HEK293T (cell line): ENCODE data around the gene TBC1D3B.
"Not testable (repeated sequence)": the region's sequence is repeated elsewhere in the genome, so short reads cannot be mapped to it uniquely, and the experiment has no call there.

Source experiments
- CTCF ChIA-PET: fragments of 350-600 bp; formaldehyde crosslinking; extraction: SDS; loops from one replicate; lab custom pipeline; 2021; ENCODE audit warnings: antibody characterized with exemption, inconsistent platforms; lab: Yijun Ruan, JAX
- POLR2A ChIA-PET: fragments of 350-600 bp; formaldehyde crosslinking; extraction: SDS; loops from one replicate; lab custom pipeline; 2020; ENCODE audit warnings: antibody characterized with exemption, inconsistent platforms; lab: Yijun Ruan, JAX
- DNase-seq: peaks from one replicate; pipeline ENCODE4 v3.0.0; 2012; ENCODE audit warnings: mixed read lengths; ENCODE audit errors: extremely low spot score
- ARNT ChIP-seq: fragments of 450-650 bp; IDR thresholded peaks from 2 replicates; pipeline ENCODE4 v1.6.1; 2017; ENCODE audit warnings: mild to moderate bottlenecking
- CTBP1 ChIP-seq: fragments of 450-650 bp; IDR thresholded peaks from 2 replicates; pipeline ENCODE4 v1.6.1; 2016; ENCODE audit warnings: borderline replicate concordance
- FOXA1 ChIP-seq: fragments of 450-650 bp; IDR thresholded peaks from 2 replicates; pipeline ENCODE4 v1.6.1; 2016; ENCODE audit warnings: mild to moderate bottlenecking
- FOXK2 ChIP-seq: fragments of 450-650 bp; IDR thresholded peaks from 2 replicates; pipeline ENCODE4 v1.6.1; 2016; ENCODE audit warnings: mild to moderate bottlenecking
- FOXM1 ChIP-seq: fragments of 450-650 bp; IDR thresholded peaks from 2 replicates; pipeline ENCODE4 v1.6.1; 2017; ENCODE audit warnings: mild to moderate bottlenecking, borderline replicate concordance
- HDGF ChIP-seq: fragments of 450-650 bp; IDR thresholded peaks from 2 replicates; pipeline ENCODE4 v1.6.1; 2017; ENCODE audit warnings: antibody characterized with exemption, borderline replicate concordance
- L3MBTL2 ChIP-seq: fragments of 450-650 bp; conservative IDR thresholded peaks from 2 replicates; pipeline ENCODE4 v1.6.1; 2016; ENCODE audit warnings: mild to moderate bottlenecking
- NFRKB ChIP-seq: fragments of 450-650 bp; IDR thresholded peaks from 2 replicates; pipeline ENCODE4 v1.6.1; 2016; ENCODE audit warnings: mild to moderate bottlenecking, moderate library complexity
- PKNOX1 ChIP-seq: fragments of 450-650 bp; IDR thresholded peaks from 2 replicates; pipeline ENCODE4 v1.6.1; 2016
- SP1 ChIP-seq: fragments of 450-650 bp; IDR thresholded peaks from 2 replicates; pipeline ENCODE4 v1.6.1; 2017
- SUZ12 ChIP-seq: fragments of 450-650 bp; IDR thresholded peaks from 2 replicates; pipeline ENCODE4 v1.6.1; 2016; ENCODE audit warnings: mild to moderate bottlenecking
- ZNF384 ChIP-seq: fragments of 450-650 bp; IDR thresholded peaks from 2 replicates; pipeline ENCODE4 v1.6.1; 2016

TBC1D3B gene

DNA sequence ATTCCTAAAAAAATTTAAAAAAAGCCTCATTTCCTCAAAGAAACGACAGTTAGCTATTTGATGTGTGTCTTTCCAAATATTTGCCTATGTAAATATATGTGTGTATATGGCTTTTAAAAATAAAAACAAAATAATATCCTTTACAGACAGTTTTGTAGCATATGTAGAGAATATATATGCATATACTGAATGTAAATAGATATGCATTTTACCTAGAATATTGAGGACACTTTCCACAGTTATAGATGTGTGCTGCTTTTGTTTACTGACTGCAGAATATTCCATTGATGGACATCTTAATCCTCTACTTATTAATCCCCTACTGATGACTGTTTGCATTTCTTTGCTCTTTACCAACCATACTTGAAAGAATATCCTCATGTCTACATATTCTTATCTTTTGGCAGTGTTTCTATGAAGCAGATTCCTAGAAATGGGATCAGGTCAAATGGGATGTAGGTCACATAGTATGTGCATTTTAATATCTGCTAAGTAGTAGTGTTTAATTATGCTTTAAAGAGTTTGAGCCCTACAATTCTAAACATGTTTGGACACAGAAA is 16.9 kb upstream of the TBC1D3B start:
- ChIA-PET CTCF (no interaction called here), POLR2A (no interaction called here)
- TF ChIP-seq FOXA1 (no peak), CTBP1 (no peak), NFRKB (no peak), PKNOX1 (no peak)

DNA sequence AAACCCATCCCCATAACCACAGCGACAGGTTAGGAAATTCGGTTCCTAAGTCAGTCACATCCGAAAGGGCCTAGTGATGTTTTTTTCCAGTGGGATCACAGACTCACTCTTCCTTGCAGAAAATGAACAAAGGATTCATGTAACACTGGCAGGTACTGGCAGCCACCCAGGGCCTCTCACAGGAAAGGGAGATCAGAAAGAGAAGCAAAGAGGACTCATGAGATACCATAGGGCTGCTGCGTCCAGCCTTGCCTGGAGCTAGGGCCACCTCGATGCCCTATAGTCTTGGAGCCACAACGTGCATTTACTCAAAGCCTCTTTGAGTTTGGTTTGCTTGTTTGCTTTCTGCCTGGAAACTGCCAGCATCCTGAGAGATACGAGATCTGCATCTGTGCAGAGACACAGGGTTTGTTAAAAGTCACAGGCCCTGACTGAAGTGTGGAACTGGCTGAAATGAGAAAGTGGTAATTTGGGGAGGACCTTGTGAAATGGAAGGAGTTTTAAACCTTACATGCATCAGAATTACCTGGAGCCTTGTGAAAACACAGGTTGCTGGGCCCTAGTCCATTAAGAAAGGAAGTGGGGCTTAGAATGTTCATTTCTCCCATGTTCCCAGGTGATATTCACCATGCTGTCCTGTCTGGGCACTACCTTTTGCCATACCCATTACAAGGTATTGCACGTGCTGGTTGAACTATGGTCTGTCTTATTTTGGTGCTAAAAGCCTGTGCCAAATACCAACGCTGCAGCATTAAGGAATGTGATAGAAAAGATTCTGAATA is 14.3 kb upstream of the TBC1D3B start:
- POLR2A ChIA-PET, CTCF ChIA-PET, DNase-seq: not testable (repeated sequence)

More for the DNA sequence above, 16.9 kb upstream of the TBC1D3B start:
- no peak for DNase-seq

- CTCF ChIA-PET, DNase-seq, POLR2A ChIA-PET: not testable (repeated sequence)
Observed at GRCh38 chr17:36189993-36190392, 13.6 kb upstream of the TBC1D3B start.

DNA sequence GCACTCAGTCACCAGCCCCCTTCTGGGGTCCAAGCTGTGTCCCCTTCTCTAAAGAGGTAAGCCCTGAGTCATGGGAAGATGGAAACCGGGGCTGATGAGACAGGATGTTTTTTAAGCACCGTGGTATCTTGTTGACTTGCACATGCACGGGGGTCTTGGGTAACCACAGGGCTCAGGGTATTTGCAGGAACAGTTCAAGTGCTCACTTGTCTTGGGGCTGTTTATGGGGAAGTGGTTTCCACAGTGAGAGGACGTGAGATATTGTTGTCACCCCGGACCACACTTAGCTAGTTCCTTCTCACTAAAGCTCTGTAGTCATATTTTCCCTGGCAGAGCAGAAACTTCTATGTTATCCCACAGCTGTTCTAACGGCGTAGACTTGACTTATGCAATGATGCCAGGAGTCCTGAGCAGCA is 12.5 kb upstream of the TBC1D3B start:
- ChIA-PET CTCF (no interaction called here), POLR2A (no interaction called here)
- DNase-seq = no peak
- TF ChIP-seq FOXK2 = no peak

DNA sequence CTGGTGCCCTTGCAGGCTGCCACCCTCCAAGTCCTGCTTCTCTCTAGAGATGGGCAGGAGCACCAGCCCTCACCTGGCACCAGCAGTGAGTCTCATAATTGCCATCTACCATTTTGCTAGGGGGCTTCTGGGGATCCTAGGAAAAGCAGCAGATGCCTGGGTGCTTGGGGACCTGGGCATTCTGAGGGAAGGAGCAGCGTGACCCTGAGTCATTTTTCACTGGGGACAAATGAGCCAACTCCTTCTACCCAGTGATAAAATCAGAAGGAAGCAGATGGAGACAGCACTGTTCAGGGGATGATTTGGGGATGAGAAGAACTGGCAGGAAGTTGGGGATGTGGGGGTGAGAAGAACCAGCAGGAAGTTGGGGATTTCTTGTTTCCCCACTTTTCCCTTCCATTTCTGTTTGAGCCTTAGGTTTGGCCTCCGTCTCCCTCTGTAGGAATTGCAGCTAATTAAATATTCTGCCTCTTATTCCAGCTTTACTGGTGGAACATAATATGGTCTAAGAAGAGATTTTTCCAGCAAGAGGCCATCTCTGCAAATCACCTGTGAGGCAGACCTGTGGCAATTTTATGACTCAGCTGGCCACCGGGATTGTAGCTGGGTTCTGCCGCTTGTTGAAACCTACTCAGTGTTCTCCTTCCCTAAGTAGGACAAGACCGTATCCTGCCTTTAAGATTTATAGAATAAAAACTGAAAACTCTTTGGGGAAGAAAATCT is 11.7 kb upstream of the TBC1D3B start:
- DNase-seq, CTCF ChIA-PET, POLR2A ChIA-PET: not testable (repeated sequence)

- POLR2A ChIA-PET, DNase-seq, CTCF ChIA-PET: not testable (repeated sequence)
Observed at GRCh38 chr17:36186810-36187763, 10.7 kb upstream of the TBC1D3B start.

DNA sequence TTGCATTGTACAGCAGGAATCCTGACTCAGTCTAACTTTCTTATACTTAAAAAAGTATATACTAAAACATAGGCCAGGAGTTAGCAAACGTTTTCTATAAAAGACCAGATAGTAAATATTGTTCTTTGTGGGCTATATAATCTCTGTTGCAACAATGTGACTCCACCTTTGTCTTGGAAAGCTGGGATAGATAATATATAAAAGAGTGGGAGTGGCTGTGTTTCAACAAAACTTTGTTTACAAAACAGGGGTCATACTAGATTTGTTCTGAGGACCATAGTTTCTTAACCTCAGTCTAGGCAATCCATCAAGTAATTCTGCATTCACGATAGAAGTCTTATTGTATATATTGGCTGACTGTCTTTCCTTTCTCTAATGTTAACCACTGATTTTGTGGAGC is 9.0 kb upstream of the TBC1D3B start:
- DNase-seq = no peak
- no peak for TF ChIP-seq HDGF
- no peak for TF ChIP-seq FOXK2
- TF ChIP-seq PKNOX1 = no peak
- no peak for TF ChIP-seq L3MBTL2
- no peak for TF ChIP-seq ARNT
- TF ChIP-seq NFRKB = no peak
- no peak for TF ChIP-seq FOXA1
- TF ChIP-seq SP1 = no peak
- TF ChIP-seq FOXM1 = no peak
- ChIA-PET CTCF (no interaction called here), POLR2A (no interaction called here)

DNA sequence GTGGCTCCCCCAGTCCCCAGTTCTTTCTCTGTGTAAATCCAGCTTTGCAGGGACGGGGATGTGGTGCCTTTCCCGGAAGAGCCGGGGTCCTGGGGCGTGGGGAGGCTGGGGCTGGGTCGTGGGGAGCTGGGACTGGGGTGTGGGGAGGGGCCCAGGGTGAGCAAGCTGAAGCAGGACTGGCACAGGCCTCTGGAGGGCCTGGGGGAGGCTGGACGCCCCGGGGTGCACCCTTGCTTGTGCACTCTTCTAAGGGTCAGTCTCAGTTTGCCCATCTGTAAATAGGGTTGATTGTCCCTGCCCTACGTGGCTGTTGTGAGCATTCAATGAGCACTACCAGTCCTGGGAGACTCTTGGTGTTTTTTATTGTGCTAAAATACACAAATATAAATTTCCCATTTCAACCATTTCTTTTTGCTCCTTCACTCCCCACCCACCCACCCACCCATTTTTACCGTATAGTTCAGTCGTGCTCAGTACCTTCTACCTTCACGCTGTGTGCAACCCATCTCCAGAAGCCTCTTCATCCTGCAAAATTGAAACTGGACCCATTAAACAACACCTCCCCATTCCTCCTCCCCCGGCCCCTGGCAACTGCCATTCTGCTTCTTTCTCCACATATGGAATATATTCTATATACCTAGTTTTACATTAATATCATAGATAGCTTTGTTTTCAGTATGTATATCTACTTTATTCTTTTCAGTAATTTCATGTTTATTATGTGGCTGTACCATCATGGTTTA is 7.8 kb upstream of the TBC1D3B start:
- POLR2A ChIA-PET = interaction anchor here (1.1 kb wide), 1 partner anchor 74 kb away, joined by 6 read pairs; no protein-coding TSS in a partner anchor
- TF ChIP-seq FOXM1 (no peak), L3MBTL2 (no peak), ZNF384 (no peak), SUZ12 (no peak), FOXK2 (no peak), FOXA1 (no peak), HDGF (no peak)
- CTCF ChIA-PET = interaction anchor here (0.5 kb wide), 1 partner anchor 217 kb away, joined by 3 read pairs; no protein-coding TSS in a partner anchor
- no peak for DNase-seq
